LNCaP clone FGC (cell line): ENCODE measurements around the gene POMT1.

Experiments
- DNase-seq: peaks from one replicate; pipeline ENCODE4 v3.0.0-alpha.2; 2011; ENCODE audit warnings: low read depth
- H3K4me3 ChIP-seq: 2 replicates; pipeline ENCODE4 v1.5.1; 2011; ENCODE audit warnings: mild to moderate bottlenecking, low read depth, low read length, control low read depth
- TF ChIP-seq, protein P1 (sequence below): IDR thresholded peaks from 2 replicates; pipeline ENCODE4 v1.5.1; 2012; ENCODE audit warnings: mild to moderate bottlenecking; ENCODE audit not compliant: control insufficient read depth, insufficient read depth; ENCODE audit errors: extremely low read depth

POMT1 gene

DNA sequence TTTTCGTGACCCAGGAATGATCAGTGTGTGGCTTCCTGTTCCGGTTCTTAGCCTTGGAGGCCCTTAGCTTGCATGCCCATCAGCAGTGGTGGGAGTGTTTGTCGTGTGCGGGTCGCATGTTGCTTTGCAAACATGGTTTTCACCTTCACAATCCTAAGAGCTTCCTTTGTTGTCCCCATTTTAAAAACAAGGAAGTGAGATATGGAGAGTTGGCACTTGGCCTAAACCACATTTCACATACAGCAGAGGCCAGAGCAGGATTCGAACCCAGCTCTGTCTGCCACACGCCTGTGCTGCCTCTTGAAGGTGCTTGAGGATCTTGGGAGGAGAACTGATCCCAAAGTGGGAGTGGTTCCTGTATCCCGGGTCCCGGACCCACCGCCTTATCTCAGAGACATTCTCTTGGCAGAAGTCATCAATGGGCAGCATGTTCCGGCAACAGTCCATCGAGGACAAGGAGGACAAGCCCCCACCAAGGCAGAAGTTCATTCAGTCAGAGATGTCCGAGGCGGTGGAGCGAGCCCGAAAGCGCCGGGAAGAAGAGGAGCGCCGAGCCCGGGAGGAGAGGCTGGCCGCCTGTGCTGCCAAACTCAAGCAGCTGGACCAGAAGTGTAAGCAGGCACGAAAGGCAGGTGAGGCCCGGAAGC lies 38.2 kb upstream of the POMT1 start:
- TF ChIP-seq, protein P1, sequence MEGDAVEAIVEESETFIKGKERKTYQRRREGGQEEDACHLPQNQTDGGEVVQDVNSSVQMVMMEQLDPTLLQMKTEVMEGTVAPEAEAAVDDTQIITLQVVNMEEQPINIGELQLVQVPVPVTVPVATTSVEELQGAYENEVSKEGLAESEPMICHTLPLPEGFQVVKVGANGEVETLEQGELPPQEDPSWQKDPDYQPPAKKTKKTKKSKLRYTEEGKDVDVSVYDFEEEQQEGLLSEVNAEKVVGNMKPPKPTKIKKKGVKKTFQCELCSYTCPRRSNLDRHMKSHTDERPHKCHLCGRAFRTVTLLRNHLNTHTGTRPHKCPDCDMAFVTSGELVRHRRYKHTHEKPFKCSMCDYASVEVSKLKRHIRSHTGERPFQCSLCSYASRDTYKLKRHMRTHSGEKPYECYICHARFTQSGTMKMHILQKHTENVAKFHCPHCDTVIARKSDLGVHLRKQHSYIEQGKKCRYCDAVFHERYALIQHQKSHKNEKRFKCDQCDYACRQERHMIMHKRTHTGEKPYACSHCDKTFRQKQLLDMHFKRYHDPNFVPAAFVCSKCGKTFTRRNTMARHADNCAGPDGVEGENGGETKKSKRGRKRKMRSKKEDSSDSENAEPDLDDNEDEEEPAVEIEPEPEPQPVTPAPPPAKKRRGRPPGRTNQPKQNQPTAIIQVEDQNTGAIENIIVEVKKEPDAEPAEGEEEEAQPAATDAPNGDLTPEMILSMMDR: no peak
- no peak for DNase-seq
- no peak overlapping the region for H3K4me3 ChIP-seq

DNA sequence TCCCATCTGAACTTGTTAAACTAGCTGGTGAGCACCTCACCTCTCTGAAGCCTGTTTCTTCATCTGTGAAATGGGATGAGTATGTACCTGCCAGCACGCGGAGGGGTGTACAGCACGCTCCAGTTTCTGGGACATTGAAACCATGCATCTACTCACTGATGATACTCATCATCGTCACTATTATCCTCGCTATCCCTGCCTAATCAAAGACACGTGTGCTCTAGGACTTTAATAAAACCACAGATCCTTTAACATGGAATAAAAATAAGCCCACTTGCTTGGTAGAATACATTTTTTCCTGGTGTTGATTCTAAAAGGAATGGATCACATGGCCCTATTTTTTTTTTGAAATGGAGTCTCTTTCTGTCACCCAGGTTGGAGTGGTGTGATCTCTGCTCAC lies 37.3 kb upstream of the POMT1 start:
- no peak overlapping the region for H3K4me3 ChIP-seq
- TF ChIP-seq, protein P1: no peak
- no peak for DNase-seq

DNA sequence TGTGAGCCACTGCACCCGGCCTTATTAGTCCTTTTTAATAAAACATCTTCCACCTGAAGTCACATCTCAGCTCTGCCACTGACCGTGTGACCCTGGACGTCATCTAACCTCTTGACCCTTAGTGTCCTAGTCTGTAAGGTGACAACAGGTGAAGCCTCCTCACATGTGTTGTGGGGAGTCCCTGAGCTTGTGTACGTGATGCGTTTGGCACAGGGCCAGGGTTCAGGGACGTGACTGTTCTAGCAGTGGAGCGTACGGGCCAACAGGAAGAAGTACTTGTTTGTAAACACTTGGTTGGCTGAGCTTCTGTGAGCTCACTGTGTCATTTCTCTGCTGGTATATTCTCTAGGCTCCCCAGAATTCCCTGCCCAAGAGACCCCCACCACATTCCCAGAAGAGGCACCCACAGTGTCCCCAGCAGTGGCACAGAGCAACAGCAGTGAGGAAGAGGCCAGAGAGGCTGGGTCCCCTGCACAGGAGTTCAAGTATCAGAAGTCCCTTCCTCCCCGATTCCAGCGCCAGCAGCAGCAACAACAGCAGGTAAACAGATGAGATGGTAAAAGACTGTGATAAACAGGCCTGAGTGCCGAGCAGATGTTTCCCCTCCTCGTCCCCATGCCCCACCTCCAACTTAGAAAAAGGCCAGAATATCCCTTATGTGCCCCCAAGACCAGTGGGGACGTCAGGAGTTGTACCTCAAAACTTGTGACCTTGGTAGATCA lies 35.3 kb upstream of the POMT1 start:
- H3K4me3 ChIP-seq: no peak overlapping the region
- TF ChIP-seq, protein P1: no peak
- peak; percentile 72 for DNase-seq

DNA sequence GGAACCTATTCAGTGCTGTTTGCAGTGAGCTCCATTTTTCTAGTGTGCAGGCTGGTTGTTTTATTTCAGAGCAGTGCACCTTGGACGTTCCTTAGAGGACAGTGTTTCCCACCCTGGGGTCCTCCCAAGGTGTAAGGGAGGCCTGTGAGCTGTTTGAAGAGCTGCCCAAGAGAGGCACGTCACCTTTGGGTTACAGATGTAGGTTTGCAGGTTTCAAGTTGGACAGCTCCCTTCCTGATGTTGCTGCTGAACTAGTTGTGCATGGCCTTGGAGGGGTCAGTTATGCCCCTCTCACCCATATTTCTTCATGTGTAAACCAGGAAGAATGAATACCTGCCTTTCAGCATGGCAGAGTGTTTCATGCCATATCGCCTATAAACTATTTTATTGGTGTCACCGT lies 34.7 kb upstream of the POMT1 start:
- no peak for DNase-seq
- TF ChIP-seq, protein P1: no peak
- no peak overlapping the region for H3K4me3 ChIP-seq

DNA sequence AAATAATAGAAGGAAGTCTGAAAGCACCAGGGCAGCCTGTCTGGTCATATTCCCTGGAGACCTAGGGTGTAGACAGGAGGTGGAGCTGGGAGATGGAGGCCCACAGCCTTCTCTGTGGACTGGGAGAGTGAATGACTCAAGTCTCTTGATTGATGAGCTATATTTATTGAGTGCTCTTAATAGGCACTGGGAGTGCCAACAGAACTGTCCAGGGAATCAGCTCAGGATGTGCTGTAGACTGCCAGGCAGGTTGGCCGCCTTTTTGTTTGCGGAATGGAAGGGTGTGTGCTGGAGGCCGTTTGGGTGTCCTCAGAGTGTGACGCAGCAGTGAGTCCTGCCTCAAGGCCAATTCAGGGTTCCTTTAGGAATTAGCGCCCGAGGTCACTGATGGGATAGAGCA lies 33.4 kb upstream of the POMT1 start:
- peak; percentile 88 for DNase-seq
- H3K4me3 ChIP-seq: no peak overlapping the region
- TF ChIP-seq, protein P1: no peak

DNA sequence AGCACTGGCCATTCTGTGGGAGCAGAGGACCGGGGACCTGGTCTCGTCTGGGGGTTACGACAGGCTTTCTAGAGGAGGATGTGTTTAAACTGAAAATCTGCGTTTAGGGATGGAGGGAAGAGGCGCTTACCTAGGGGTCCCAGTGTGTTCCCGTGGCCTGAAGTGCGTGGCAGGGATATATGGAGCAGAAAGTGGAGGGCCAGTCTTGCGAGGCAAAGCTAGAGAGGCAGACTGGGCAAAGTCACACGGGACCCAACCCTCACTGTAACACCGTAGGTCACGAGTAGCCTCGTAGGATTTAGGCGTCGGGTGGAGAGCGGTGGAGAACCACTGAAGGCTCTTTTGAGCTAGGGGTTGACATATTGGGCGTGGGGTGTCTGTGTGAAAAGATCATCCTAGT lies 32.8 kb upstream of the POMT1 start:
- TF ChIP-seq, protein P1: no peak

More for the DNA sequence above, 32.8 kb upstream of the POMT1 start:
- no peak for DNase-seq
- H3K4me3 ChIP-seq: no peak overlapping the region
